ENCODE data around the gene SCN4B. TPM values are rescaled to one million over a fixed set of nuclear protein-coding genes. Genes with fewer than 3 reads are reported as not detected.

The SCN4B gene
- total and polyA plus RNA-seq, 2 of the 4 experiments (the other 2 are of a cell fraction) = 0.18 to 0.44 TPM

DNA sequence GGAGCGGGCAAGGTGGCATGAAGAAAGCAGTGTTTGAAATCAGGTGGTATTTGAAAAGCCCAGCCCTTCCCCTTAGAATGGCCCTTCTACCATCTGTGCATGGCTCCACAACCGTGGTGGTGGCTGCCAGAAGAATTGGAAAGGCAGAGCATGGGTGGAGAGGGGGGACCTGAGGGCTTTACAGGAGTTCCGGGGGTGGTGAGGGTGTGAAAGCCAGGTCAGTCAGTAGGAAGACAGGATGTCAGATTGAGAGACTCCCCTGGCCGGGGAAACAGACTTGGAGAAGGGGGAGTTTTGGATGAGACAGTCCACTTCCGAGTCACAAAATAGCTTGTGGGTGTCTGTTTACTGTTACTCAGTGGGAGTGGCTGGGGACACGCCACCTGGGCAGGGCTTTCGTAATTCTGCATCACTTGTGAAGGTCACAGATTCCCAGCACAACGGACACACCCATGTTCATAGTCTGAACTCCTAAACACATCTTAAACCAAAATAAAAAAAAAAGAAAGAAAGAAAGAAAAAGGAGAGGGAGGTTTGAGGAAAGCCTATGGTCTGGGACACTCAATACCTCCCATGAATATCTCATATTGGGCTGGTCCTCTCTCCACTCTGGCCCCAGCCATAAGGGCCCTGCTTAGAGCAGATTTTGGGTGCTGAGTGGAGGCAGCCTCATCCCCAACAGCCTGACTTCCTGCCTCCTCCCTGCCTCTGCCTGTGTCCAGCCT, 41.4 kb downstream of the SCN4B start:
- no peak overlapping the region for H2BK20ac ChIP-seq (ENCODE audit: low read depth, low read length)
- H2BK15ac ChIP-seq (ENCODE audit: low read depth, low read length) = no peak overlapping the region
- no peak overlapping the region for H3K27ac ChIP-seq (ENCODE audit: insufficient read depth, low read length)

More for the DNA sequence above, 41.4 kb downstream of the SCN4B start:
- TF ChIP-seq, protein P1, sequence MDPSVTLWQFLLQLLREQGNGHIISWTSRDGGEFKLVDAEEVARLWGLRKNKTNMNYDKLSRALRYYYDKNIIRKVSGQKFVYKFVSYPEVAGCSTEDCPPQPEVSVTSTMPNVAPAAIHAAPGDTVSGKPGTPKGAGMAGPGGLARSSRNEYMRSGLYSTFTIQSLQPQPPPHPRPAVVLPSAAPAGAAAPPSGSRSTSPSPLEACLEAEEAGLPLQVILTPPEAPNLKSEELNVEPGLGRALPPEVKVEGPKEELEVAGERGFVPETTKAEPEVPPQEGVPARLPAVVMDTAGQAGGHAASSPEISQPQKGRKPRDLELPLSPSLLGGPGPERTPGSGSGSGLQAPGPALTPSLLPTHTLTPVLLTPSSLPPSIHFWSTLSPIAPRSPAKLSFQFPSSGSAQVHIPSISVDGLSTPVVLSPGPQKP (IDR thresholded peaks at IDR 0.05; ENCODE audit: borderline replicate concordance, low read depth, low read length) = no peak
- TF ChIP-seq POLR2A (IDR thresholded peaks at IDR 0.05; ENCODE audit: low read depth, low read length) = no peak
- no peak for TF ChIP-seq NFE2L2 (IDR thresholded peaks at IDR 0.05; ENCODE audit: low read depth, low read length)
- TF ChIP-seq MXI1 (IDR thresholded peaks at IDR 0.05; ENCODE audit: borderline replicate concordance, low read depth, low read length) = no peak
- TF ChIP-seq CHD1 (IDR thresholded peaks at IDR 0.05; ENCODE audit: low read depth, low read length) = no peak
- Histone ChIP-seq H3K79me1 (ENCODE audit: low read depth in 1 of 2, low read length in 2 of 2) (no peaks in the 10 kb centered on the region), H2BK5ac (ENCODE audit: low read depth, low read length, poor library complexity, severe bottlenecking) (no peak overlapping the region), H3K56ac (ENCODE audit: extremely low read depth, insufficient read depth, low read length) (no peak overlapping the region), H3K4ac (ENCODE audit: low read depth, low read length) (no peak overlapping the region), H4K5ac (ENCODE audit: low read depth, low read length) (no peak overlapping the region), H3K36me3 (ENCODE audit: control insufficient read depth, insufficient read depth, low read length) (no peaks in the 10 kb centered on the region), H3K18ac (ENCODE audit: low read depth, low read length) (no peak overlapping the region), H3K23ac (ENCODE audit: low read depth, low read length) (no peak overlapping the region), H3K4me2 (ENCODE audit: low read depth, low read length) (no peak overlapping the region), H2BK120ac (ENCODE audit: low read depth, low read length) (no peak overlapping the region), H3K9me1 (ENCODE audit: insufficient read depth, low read length) (no peaks in the 10 kb centered on the region), H3K9ac (ENCODE audit: low read depth, low read length) (no peak overlapping the region), H3K4me3 (ENCODE audit: insufficient read depth, low read depth, low read length) (no peak overlapping the region), H2AK5ac (ENCODE audit: low read depth, low read length) (no peak overlapping the region), H4K8ac (ENCODE audit: low read depth in 2 of 2, low read length in 2 of 2) (no peak overlapping the region), H3K27me3 (ENCODE audit: control insufficient read depth, insufficient read depth, low read length) (no peaks in the 10 kb centered on the region), H3K14ac (replicated peaks; ENCODE audit: low read depth, low read length) (no peak overlapping the region), H2AFZ (replicated peaks; ENCODE audit: low read length, poor library complexity) (no peak overlapping the region), H4K91ac (ENCODE audit: insufficient read depth, low read depth, low read length) (no peak overlapping the region), H4K20me1 (ENCODE audit: insufficient read depth, low read length) (no peaks in the 10 kb centered on the region), H3K9me3 (ENCODE audit: control insufficient read depth, insufficient read depth, low read length) (no peaks in the 10 kb centered on the region), H2AK9ac (replicated peaks; ENCODE audit: low read depth, low read length, poor library complexity) (no peak overlapping the region), H3K4me1 (ENCODE audit: control insufficient read depth, insufficient read depth, low read length) (no peaks in the 10 kb centered on the region)
- no CpG with 5 or more reads among the region's 8 CpGs for WGBS, 2 experiments (ENCODE audit: extremely low coverage in 2 of 2, insufficient read length in 1 of 2)
- CTCF ChIA-PET = no interaction called here
- intact Hi-C loops (cut with micrococcal nuclease) = no loop called here
- no peak for ATAC-seq (ENCODE audit: low read depth)
- dilution Hi-C loops (cut with HindIII; ENCODE audit: low sequenced_read_pairs, unreplicated experiment) = no loop called here
- in situ Hi-C loops (cut with MboI; ENCODE audit: low sequenced_read_pairs) = no loop called here
- no peak for DNase-seq
- BruUV-seq (replicated peaks) = no TSS peak
- POLR2A ChIA-PET (ENCODE audit: unreplicated experiment) = no interaction called here
